ENCODE data around the gene MICAL3.
A peak's percentile ranks its signal among the peaks of the same experiment; 100 is the strongest.

MICAL3 gene

DNA sequence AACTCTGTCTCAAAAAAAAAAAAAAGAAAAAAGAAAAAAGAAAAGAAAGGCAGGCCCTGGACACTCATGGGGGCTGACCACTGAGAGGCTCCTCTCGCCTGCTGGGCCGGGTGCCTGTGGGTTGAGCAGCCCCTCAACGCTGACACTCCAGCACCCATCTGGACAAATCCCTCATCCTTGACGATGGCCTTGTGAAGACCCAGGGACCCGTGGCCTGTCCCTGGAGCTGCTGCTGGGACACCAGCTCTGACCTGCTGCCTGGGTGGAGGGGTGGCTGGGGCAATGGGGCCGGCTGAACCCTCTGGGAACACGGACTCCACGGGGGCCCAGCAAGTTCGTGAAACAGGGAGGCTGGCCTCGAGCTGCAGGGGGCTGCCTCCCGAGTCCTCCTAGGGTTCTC lies 239.6 kb downstream of the MICAL3 start:
- Histone ChIP-seq H3K4me1 (peaks cover 39% of the 10 kb centered on the region), H3K4me3 (ENCODE audit: low read depth, low read length) (no peak overlapping the region)
- TF ChIP-seq, protein P1, sequence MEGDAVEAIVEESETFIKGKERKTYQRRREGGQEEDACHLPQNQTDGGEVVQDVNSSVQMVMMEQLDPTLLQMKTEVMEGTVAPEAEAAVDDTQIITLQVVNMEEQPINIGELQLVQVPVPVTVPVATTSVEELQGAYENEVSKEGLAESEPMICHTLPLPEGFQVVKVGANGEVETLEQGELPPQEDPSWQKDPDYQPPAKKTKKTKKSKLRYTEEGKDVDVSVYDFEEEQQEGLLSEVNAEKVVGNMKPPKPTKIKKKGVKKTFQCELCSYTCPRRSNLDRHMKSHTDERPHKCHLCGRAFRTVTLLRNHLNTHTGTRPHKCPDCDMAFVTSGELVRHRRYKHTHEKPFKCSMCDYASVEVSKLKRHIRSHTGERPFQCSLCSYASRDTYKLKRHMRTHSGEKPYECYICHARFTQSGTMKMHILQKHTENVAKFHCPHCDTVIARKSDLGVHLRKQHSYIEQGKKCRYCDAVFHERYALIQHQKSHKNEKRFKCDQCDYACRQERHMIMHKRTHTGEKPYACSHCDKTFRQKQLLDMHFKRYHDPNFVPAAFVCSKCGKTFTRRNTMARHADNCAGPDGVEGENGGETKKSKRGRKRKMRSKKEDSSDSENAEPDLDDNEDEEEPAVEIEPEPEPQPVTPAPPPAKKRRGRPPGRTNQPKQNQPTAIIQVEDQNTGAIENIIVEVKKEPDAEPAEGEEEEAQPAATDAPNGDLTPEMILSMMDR (IDR thresholded peaks at IDR 0.05; ENCODE audit: low read depth, low read length) = no peak

DNA sequence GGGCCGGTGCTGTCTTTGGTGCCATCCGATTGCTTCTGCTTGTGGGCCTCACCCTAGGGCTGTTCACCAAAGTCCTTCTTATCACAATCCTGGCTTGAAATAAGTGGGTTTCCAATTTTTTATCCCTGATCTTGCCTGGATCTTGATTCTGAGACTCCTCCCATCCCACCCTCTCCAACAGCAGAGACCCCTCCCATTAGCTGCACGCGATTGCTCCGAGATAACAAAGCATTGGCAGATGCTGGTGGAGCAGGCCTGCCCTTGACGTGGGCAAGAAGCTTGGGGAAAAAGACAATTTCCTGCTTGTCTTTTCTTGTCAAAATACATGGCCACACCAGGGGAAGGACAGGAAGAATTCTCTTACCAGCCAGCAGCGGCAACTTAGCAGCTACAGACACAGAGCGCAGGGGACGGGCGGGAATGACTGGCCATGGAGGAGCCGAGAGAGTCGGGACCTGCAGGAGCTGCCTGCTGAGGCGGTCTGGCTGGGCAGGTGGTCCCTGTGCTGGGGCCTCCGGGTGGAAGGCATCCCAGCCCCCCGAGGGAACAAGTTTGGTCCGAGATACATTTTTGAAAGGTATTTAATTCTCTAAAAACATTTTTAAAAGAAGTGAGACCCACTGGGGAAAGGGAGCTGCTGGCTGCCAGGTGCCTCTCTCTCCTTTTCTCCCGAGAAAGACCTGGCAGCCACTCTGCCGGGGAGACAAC lies 240.4 kb downstream of the MICAL3 start:
- H3K27me3 ChIP-seq = no peaks in the 10 kb centered on the region
- DNase-seq = no peak
- no peak overlapping the region for H3K4me3 ChIP-seq (ENCODE audit: low read depth, low read length)
- peaks cover 6% of the 10 kb centered on the region for H3K36me3 ChIP-seq
- TF ChIP-seq, protein P1 (IDR thresholded peaks at IDR 0.05; ENCODE audit: low read depth, low read length) = no peak
- H3K9me3 ChIP-seq = no peaks in the 10 kb centered on the region
- H3K4me1 ChIP-seq = peaks cover 43% of the 10 kb centered on the region

More for the DNA sequence above, 239.6 kb downstream of the MICAL3 start:
- Histone ChIP-seq H3K36me3 (peaks cover 6% of the 10 kb centered on the region), H3K27me3 (no peaks in the 10 kb centered on the region), H3K9me3 (no peaks in the 10 kb centered on the region)
- no peak for DNase-seq

DNA sequence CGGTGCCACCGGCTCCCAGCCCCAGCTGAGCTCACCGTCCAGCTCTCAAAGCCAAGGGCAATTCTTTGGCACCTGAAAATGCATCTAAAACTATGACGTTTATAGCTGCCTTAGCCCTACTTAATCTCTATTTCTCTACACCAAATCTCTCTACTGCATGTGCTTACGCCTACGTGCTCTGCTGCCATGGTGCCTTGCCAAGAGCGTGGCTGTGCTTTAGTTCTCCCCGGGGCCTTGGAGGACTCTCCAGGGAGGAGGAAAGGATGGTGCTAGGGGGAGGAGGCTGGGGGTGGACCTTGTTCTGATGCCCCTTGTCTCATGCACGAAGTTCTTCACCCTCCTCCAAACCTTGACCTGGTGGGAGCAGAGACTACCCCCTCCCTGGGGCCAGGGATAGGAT lies 241.0 kb downstream of the MICAL3 start:
- H3K4me3 ChIP-seq (ENCODE audit: low read depth, low read length) = no peak overlapping the region
- H3K4me1 ChIP-seq = peaks cover 43% of the 10 kb centered on the region

DNA sequence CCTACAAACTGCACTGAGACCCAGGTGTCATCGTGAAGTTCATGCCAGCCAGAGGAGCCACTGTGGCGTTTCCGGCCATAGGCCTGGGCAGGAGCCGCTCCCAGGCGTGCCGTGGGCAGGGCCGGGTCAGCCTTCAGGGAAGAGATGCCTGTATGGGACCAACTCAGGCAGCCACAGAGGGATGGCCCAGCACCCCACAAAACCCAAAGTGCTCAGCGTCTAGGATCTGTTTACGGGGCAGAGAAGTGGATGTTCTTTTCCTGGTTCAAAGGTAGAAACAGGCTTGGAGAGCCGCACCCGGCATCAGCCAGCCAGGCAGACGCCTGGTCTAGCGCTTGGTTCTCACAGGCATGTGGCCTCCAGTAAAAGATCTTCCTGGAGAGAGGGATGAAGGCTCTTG lies 241.7 kb downstream of the MICAL3 start:
- no peak for DNase-seq
- TF ChIP-seq, protein P1 (IDR thresholded peaks at IDR 0.05; ENCODE audit: low read depth, low read length) = no peak
- peaks cover 43% of the 10 kb centered on the region for H3K4me1 ChIP-seq
- no peaks in the 10 kb centered on the region for H3K27me3 ChIP-seq
- H3K4me3 ChIP-seq (ENCODE audit: low read depth, low read length) = no peak overlapping the region
- H3K36me3 ChIP-seq = no peaks in the 10 kb centered on the region
- no peaks in the 10 kb centered on the region for H3K9me3 ChIP-seq

More for the DNA sequence above, 241.0 kb downstream of the MICAL3 start:
- Histone ChIP-seq H3K36me3 (peaks cover 3% of the 10 kb centered on the region), H3K9me3 (no peaks in the 10 kb centered on the region), H3K27me3 (no peaks in the 10 kb centered on the region)
- no peak for DNase-seq
- TF ChIP-seq, protein P1 (IDR thresholded peaks at IDR 0.05; ENCODE audit: low read depth, low read length) = no peak

DNA sequence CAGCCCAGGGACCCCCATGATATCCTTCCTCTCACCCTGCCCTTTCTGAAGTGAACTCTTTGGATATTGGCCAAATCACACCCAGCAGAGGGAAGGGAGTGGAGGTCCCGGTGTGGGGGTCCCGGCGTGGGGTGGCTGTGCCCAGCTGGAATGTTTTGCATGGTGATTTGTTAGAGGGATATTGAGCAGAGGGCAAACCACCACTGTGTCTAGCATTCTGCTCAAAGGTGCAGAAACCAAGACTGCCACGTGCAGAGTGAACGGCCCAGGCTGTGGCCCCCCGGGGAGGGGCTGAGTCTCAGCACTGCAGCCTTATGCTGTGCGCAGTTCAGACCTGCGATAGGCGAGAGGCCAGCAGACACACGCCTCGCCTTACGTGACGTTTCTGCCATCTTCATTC lies 242.2 kb downstream of the MICAL3 start:
- H3K27me3 ChIP-seq = no peaks in the 10 kb centered on the region
- H3K4me3 ChIP-seq (ENCODE audit: low read depth, low read length) = no peak overlapping the region
- H3K9me3 ChIP-seq = no peaks in the 10 kb centered on the region
- H3K4me1 ChIP-seq = peaks cover 43% of the 10 kb centered on the region
- DNase-seq = no peak
- H3K36me3 ChIP-seq = no peaks in the 10 kb centered on the region
- TF ChIP-seq, protein P1 (IDR thresholded peaks at IDR 0.05; ENCODE audit: low read depth, low read length) = no peak

DNA sequence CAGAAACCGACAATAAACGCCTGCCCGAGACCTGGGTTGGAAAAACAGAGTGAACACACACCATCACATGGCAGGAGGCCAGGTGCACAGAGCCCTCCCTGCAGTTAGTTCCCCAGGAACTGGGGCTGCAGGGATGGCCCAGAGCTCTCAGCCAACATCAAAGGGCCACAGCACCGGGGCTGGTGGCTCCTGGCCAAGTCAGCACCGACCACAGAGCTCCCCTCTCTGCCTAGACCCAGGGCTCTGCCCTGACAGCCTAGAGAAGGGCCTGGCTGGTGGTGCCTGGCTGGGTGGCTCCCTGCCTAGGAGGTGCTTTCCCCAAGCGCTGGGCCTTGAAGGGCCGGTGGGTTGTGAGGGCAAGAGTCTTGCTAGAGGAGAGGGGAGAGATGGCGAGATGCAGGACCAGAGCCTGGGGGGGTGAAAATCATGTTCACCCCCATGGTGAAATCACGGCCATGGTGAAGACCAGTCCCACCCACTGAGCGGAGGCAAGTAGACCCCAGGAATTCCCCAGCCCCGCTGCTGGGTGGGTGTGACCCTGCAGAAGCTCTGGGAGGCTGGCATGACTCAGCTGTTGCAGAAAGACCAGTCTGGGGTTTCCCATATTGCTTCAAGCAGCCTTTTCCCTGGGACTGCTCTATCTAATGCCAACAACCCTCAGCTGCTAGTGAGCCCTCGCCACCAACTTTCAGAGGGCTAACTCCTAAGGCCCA lies 242.9 kb downstream of the MICAL3 start:
- DNase-seq = peak; percentile 90
- no peaks in the 10 kb centered on the region for H3K27me3 ChIP-seq
- H3K4me1 ChIP-seq = peaks cover 37% of the 10 kb centered on the region
- H3K9me3 ChIP-seq = no peaks in the 10 kb centered on the region
- TF ChIP-seq, protein P1 (IDR thresholded peaks at IDR 0.05; ENCODE audit: low read depth, low read length) = no peak
- no peaks in the 10 kb centered on the region for H3K36me3 ChIP-seq
- peak overlapping the region; percentile 11; the same call in 1 of the 2 replicates for H3K4me3 ChIP-seq (ENCODE audit: low read depth, low read length)

All from BE2C (cell line).